Calu3 (cell line): ENCODE data around the gene PRG3. TPM values are rescaled to one million over a fixed set of nuclear protein-coding genes. Genes with fewer than 3 reads are reported as not detected.

Experiments used
- BruUV-seq: library from RNA; stranded (reverse); fragments of 400-500 nt; replicated peaks from 2 replicates; lab custom pipeline; 2021; lab: Mats Ljungman, UMichigan
- CTCF ChIA-PET: fragments of 300-600 bp; sonication (Branson Sonifier 250); formaldehyde crosslinking; loops from one replicate; lab custom pipeline; 2022; ENCODE audit warnings: antibody characterized with exemption; lab: Charles Lee
- DNase-seq: peaks from one replicate; pipeline ENCODE4 v3.0.0; 2022
- H3K27ac Mint-ChIP-seq: one replicate; pipeline ENCODE4 v1.8.0; 2022; ENCODE audit warnings: mixed read lengths; ENCODE audit not compliant: unreplicated experiment
- H3K27me3 Mint-ChIP-seq: one replicate; pipeline ENCODE4 v1.8.0; 2022; ENCODE audit warnings: mixed read lengths; ENCODE audit not compliant: unreplicated experiment
- H3K36me3 Mint-ChIP-seq: one replicate; pipeline ENCODE4 v1.8.0; 2022; ENCODE audit warnings: mild to moderate bottlenecking, moderate library complexity, mixed read lengths; ENCODE audit not compliant: insufficient read depth, unreplicated experiment
- H3K4me1 Mint-ChIP-seq: one replicate; pipeline ENCODE4 v1.8.0; 2022; ENCODE audit warnings: mild to moderate bottlenecking, low read depth, mixed read lengths; ENCODE audit not compliant: unreplicated experiment
- H3K4me3 Mint-ChIP-seq: one replicate; pipeline ENCODE4 v1.8.0; 2022; ENCODE audit warnings: mild to moderate bottlenecking, low read depth, moderate library complexity, mixed read lengths; ENCODE audit not compliant: unreplicated experiment
- H3K9me3 Mint-ChIP-seq: one replicate; pipeline ENCODE4 v1.8.0; 2022; ENCODE audit warnings: low read depth, mixed read lengths; ENCODE audit not compliant: unreplicated experiment
- intact Hi-C: fragments of 100-400 bp; cut with micrococcal nuclease; formaldehyde crosslinking; loops from one replicate; pipeline ENCODE4 v1.10.0; 2022; ENCODE audit not compliant: unreplicated experiment
- total RNA-seq: library from RNA; stranded (reverse); gene quantifications from 2 replicates; pipeline ENCODE4 v1.2.3, GENCODE V29; 2022
- TF ChIP-seq, protein P1 (sequence below): fragments of 200-600 bp; IDR thresholded peaks from one replicate; pipeline ENCODE4 v1.8.0; 2022; ENCODE audit warnings: antibody characterized with exemption; ENCODE audit not compliant: unreplicated experiment

The PRG3 gene
- total RNA-seq, 1 experiment from 2014 or later: not detected

DNA sequence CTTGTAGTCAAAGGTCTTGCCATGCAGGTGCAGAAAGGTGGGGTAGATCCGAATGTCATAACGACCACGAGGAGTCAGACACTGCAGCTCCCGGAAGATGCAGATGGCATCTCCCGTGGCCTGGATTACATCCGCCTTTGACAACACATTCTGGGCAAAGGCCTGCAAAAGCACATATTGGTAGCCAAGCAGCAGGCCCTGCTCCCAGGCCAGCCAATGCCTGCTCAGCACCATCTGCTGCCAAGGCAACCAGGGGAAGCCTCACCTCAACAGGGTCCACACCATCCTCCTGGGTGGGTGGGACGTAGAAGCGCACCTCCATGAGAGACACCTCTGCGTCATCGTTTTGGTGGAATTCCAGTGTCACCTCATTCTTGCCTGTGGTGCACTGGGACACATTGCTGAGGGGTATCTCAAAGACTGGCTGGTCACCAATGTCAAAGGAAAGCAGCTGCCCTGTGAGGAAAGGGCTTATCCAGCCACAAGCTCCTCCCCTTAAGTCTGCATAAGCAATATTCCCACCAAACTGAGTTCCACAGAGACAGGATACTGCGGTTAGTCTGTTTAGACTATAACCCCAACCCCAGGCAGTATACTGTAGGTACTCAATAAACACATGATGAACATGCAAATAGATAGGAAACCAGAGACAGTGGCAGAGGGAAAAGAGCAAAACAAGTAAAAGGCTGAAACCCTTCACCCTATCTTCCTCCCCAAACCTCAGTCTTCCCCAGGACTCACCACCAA, 48.1 kb downstream of the PRG3 start:
- H3K27ac Mint-ChIP-seq: no peak overlapping the region
- TF ChIP-seq, protein P1, sequence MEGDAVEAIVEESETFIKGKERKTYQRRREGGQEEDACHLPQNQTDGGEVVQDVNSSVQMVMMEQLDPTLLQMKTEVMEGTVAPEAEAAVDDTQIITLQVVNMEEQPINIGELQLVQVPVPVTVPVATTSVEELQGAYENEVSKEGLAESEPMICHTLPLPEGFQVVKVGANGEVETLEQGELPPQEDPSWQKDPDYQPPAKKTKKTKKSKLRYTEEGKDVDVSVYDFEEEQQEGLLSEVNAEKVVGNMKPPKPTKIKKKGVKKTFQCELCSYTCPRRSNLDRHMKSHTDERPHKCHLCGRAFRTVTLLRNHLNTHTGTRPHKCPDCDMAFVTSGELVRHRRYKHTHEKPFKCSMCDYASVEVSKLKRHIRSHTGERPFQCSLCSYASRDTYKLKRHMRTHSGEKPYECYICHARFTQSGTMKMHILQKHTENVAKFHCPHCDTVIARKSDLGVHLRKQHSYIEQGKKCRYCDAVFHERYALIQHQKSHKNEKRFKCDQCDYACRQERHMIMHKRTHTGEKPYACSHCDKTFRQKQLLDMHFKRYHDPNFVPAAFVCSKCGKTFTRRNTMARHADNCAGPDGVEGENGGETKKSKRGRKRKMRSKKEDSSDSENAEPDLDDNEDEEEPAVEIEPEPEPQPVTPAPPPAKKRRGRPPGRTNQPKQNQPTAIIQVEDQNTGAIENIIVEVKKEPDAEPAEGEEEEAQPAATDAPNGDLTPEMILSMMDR: no peak
- BruUV-seq: TSS peak; percentile 25
- H3K9me3 Mint-ChIP-seq: no peaks in the 10 kb centered on the region
- CTCF ChIA-PET: no interaction called here
- DNase-seq: no peak
- H3K27me3 Mint-ChIP-seq: no peaks in the 10 kb centered on the region
- intact Hi-C loops: no loop called here
- H3K36me3 Mint-ChIP-seq: peaks cover 67% of the 10 kb centered on the region
- H3K4me3 Mint-ChIP-seq: no peak overlapping the region
- peaks cover 37% of the 10 kb centered on the region for H3K4me1 Mint-ChIP-seq

- no peaks in the 10 kb centered on the region for H3K9me3 Mint-ChIP-seq
- H3K4me3 Mint-ChIP-seq: no peak overlapping the region
- intact Hi-C loops: no loop called here
- no TSS peak for BruUV-seq
- H3K27ac Mint-ChIP-seq: no peak overlapping the region
- no peaks in the 10 kb centered on the region for H3K27me3 Mint-ChIP-seq
- peaks cover 78% of the 10 kb centered on the region for H3K36me3 Mint-ChIP-seq
- CTCF ChIA-PET: interaction anchor here (0.6 kb wide), 1 partner anchor 14 kb away, joined by 3 read pairs; no protein-coding TSS in a partner anchor
- no peak for DNase-seq
- peaks cover 48% of the 10 kb centered on the region for H3K4me1 Mint-ChIP-seq
- TF ChIP-seq, protein P1: no peak
These were observed 49.2 kb downstream of the PRG3 start for GRCh38 chr11:57331720-57332119.

GRCh38 chr11:57330029-57330428, 50.9 kb downstream of the PRG3 start:
- Mint-ChIP-seq H3K9me3 (no peaks in the 10 kb centered on the region), H3K36me3 (peaks cover 82% of the 10 kb centered on the region), H3K27me3 (no peaks in the 10 kb centered on the region), H3K27ac (no peak overlapping the region), H3K4me1 (peaks cover 55% of the 10 kb centered on the region), H3K4me3 (no peak overlapping the region)
- no peak for DNase-seq
- intact Hi-C loops: no loop called here
- no TSS peak for BruUV-seq
- TF ChIP-seq, protein P1: no peak
- CTCF ChIA-PET: no interaction called here

GRCh38 chr11:57327721-57328120, 53.2 kb downstream of the PRG3 start:
- Mint-ChIP-seq H3K9me3 (no peaks in the 10 kb centered on the region), H3K27me3 (no peaks in the 10 kb centered on the region), H3K36me3 (peaks cover 80% of the 10 kb centered on the region), H3K27ac (peak overlapping the region; percentile 24), H3K4me3 (no peak overlapping the region), H3K4me1 (peaks cover 43% of the 10 kb centered on the region)
- DNase-seq: no peak
- TF ChIP-seq, protein P1: no peak
- no TSS peak for BruUV-seq
- intact Hi-C loops: no loop called here
- CTCF ChIA-PET: interaction anchor here (0.5 kb wide), 1 partner anchor 615 kb away, joined by 4 read pairs; no protein-coding TSS in a partner anchor

Other genes with a start within 250 kb of the PRG3 start
- gene LRRC55, start 199.2 kb downstream of the PRG3 start, total RNA-seq: not detected in 2 replicates
- gene APLNR, start 143.9 kb downstream of the PRG3 start, total RNA-seq: not detected in 2 replicates
- gene TNKS1BP1, start 56.2 kb downstream of the PRG3 start, total RNA-seq: 151 TPM in 2 replicates
- gene SSRP1, start 45.3 kb downstream of the PRG3 start, total RNA-seq: 134 and 145 TPM in 2 replicates
- gene P2RX3, start 42.8 kb downstream of the PRG3 start, total RNA-seq: not detected in 2 replicates
- not detected in 2 replicates for gene PRG2, start 9.5 kb upstream of the PRG3 start, total RNA-seq
- 91.8 and 127 TPM in 2 replicates for gene SLC43A3, start 46.0 kb upstream of the PRG3 start, total RNA-seq
- 1.9 and 3.6 TPM in 2 replicates for gene RTN4RL2, start 79.4 kb upstream of the PRG3 start, total RNA-seq
- 9.5 and 12.5 TPM in 2 replicates for gene SLC43A1, start 134.6 kb upstream of the PRG3 start, total RNA-seq
- gene TIMM10, start 149.6 kb upstream of the PRG3 start, total RNA-seq: 68.5 and 73.5 TPM in 2 replicates
- gene SMTNL1, start 156.4 kb upstream of the PRG3 start, total RNA-seq: not detected in 2 replicates
- 80.8 and 170 TPM in 2 replicates for gene UBE2L6, start 186.5 kb upstream of the PRG3 start, total RNA-seq
- gene SERPING1, start 216.5 kb upstream of the PRG3 start, total RNA-seq: 61.8 and 112 TPM in 2 replicates